PFSK-1 (cell line): Measurements from ENCODE around the gene LGALS7.

ENCODE experiments used
- POLR2AphosphoS5 ChIP-seq: IDR thresholded peaks from 2 replicates; pipeline ENCODE4 v1.6.1; 2012; ENCODE audit warnings: low read depth, mild to moderate bottlenecking, control low read depth, low read length, moderate library complexity
- REST ChIP-seq, 2 experiments: IDR thresholded peaks; 2 replicates each; pipeline versions ENCODE4 v1.6.1 to v1.8.0; 2011 to 2012; ENCODE audit warnings: low read depth in 2 of 2, low read length in 2 of 2, control low read depth in 1 of 2, inconsistent platforms in 1 of 2, mild to moderate bottlenecking in 1 of 2, moderate library complexity in 1 of 2; ENCODE audit not compliant: insufficient read depth in 1 of 2
- SIN3A ChIP-seq: IDR thresholded peaks from 2 replicates; pipeline ENCODE4 v1.6.1; 2012; ENCODE audit warnings: mild to moderate bottlenecking, low read length, moderate library complexity, borderline replicate concordance; ENCODE audit not compliant: insufficient read depth
- TAF1 ChIP-seq: IDR thresholded peaks from 2 replicates; pipeline ENCODE4 v1.6.1; 2012; ENCODE audit warnings: low read length, control low read depth, borderline replicate concordance; ENCODE audit not compliant: insufficient read depth

DNA sequence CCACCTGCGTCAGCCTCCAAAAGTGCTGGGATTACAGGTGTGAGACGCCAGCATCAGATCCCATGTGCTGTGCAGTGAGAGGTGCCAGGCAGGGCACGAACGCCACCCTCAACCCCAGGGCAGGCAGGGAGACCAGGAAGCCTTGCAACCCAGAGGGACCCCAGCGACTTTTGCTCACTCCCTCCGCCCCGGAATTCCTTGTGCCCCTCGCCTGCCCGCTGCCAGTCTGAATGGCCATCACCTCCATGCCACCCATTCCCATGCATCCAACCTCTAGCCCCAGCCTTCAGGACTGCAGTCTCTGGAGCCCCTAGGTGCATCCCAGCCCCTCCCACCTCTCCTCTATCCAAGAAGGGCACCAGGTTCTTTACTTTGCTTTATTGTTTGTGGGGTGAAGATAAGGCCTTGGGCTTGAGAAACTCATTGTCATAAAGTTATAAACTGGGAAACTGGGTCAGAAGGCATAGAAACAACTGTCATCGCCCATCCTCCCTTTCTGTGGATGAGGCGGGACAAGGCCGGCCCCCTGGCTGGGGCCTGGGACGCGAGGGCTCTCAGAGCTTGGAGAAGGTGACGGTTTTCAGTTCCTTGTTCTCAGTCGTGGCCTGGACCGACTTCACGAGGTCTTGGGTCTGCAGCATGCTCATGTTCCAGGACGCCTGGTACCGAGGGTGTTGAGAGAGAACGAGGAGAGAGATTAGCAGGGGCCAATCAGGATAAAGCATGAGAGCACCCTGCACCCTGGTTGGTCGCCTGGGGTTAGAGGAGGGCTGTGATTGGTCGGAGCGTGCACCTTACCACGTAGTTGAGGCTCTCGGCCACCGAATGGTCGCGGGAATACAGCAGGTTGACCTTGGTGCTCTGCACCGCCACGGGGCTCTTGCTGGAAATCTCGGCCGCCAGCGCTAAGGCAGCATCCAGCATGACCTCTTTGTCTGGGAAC, 42.0 kb upstream of the LGALS7 start:
- TF ChIP-seq TAF1 (no peak), POLR2AphosphoS5 (no peak), SIN3A (no peak), REST (IDR thresholded peaks at IDR 0.05; ENCODE audit: insufficient read depth in 1 of 2, low read depth in 2 of 2, low read length in 2 of 2) (no peak)
